Globus pallidus (tissue), 1 donor: ENCODE data around the gene SMIM27.
"Not testable (repeated sequence)": the region's sequence is repeated elsewhere in the genome, so short reads cannot be mapped to it uniquely, and the experiment has no call there.

Experiments used
- DNase-seq: peaks from one replicate; pipeline ENCODE4 v3.0.0-alpha.2; 2015; ENCODE audit warnings: low spot score

SMIM27 gene, protein sequence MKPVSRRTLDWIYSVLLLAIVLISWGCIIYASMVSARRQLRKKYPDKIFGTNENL

DNA sequence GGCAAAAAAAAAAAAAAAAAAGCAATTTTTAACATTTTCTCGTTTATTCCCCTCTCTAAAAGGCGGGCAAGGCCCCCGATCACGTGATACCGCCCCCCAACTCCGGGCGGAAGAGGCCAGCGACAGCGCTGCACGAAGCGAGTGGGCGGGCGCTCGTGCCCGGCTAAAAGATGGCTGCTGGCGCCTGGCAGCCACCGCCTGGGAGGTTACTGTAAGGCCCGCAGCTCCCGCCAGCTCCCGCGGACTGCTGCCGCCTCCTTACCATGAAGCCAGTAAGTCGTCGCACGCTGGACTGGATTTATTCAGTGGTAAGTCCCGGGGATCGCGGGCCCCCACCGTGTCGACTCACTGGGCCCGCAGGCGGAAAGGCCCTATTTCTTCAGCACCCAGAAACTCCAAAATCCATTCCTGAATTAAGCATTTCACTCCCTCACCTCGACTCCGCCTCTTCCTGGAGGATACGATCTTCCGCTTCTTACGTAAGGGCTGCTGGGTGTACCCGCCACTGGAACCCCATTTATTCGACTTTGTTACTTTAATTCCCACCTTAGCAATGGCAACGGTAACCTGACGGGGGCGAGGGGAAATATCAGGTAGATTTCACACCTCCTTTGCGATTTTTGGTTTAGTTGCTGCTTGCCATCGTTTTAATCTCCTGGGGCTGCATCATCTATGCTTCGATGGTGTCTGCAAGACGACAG is at the start of gene SMIM27, which contains the start of gene TOPORS:
TSS of gene SMIM27 (plus strand) at position 156 of the 701 bp plus-strand sequence. CDS start at position 264, 108 bp downstream.
TSS of gene TOPORS (minus strand) at position 415 of the 701 bp plus-strand sequence. CDS start at position 265, 150 bp downstream.
- peak; percentile 93 for DNase-seq

DNA sequence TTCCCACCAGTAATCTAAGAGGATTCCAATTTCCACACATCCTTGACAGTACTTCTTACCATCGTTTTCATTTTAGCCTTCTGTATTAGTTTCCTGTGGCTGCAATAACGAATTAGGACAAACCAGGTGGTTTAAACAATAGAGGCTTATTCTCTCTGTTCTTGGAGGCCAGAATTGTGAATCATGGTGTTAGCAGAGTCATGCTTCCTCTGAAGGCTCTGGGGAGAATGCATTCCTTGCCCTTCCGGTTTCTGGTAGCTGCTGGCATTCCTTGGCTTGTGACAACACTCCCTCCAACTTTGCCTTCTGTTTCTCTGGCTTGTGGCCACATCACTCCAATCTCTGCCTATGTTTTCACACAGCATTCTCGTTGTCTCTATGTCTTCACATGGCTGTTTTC is 49.7 kb upstream of the SMIM27 start:
- DNase-seq, result no peak

DNA sequence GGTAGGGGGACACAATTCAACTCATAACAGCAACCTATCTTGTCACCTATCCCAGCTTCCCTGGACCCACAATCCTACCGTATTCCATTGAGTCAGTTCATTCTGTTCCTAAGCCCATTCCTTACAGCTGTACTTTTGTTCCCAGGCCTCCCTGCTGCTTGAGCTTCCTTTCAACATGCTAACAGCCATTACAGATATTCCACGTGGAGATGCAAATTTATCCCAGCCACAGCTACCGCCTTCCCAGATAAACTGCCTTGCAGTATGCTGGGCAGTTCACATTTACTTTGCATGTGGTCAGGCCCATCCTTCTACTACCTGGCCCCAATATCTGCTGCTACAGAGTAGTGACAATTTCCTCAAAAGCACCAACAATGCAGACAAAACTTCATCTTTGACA is 49.1 kb upstream of the SMIM27 start:
- DNase-seq, result no peak

DNA sequence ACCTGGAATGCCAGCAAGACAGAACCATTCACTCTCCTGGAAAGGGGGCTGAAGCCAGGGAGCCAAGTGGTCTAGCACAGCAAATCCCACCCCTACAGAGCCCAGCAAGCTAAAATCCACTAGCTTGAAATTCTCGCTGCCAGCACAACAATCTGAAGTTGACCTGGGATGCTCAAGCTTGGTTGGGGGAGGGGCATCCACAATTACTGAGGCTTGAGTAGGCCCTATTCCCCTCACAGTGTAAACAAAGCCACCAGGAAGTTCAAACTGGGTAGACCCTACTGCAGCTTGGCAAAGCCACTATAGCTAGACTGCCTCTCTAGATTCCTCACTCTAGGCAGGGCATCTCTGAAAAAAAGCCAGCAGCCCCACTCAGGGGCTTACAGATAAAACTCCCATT is 43.4 kb upstream of the SMIM27 start:
- DNase-seq, result no peak

DNA sequence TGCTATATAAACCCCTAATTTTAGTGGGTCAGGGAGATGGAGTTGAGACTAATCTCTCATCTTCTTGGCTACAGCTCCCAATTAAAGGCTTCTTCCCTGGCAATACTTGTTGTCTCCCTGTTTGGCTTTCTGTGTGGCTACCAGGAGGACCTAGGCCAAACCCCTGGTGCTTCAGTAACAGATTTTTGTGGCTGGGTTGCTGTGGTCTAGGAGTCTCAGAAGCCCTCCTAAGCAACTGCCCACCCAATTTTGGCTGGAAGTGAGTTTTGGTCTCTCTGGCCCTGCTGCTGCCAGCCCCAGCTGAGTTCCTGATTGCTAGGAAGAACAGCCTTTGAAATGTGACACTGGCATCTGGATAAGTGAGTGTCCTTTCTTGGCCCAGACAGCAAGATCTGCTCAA is 35.9 kb upstream of the SMIM27 start:
- no peak for DNase-seq

DNA sequence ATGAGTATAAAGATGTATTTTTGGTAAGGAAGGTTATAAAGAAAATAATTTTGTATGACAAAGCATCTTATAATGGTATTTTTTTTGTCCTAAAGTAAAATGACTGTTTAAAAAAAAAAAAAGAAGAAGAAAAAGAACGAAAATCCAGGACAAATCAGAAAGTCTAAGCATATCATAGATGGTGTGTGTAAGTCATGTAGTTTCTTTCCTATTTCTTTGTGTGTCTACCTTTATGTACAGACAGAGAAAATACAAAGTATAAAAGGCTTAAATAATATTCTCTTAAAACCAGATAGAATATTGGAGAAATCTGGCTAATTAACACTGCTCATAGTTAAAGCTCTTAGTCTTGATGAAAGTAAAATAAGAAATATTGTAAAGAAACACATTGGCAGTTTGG is 33.9 kb upstream of the SMIM27 start:
- no peak for DNase-seq

DNA sequence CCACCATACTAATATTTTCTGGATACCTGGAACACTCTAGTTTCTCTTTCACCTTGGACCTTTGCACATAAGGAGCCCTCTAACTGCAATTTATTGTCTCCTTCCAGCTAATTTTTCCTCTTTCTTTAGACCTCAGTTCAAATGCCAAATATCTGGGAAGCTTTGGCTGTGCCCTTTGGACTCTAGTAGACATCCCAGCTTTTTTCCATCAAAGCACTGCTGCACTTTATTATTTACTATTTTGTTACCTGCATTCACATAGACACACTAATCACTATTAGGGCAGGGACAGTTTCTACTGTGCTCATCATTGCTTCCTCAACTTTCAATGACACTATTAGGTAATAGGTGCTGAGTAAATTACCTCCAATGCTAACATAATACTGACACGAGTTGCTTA is 28.2 kb upstream of the SMIM27 start:
- DNase-seq, result no peak

DNA sequence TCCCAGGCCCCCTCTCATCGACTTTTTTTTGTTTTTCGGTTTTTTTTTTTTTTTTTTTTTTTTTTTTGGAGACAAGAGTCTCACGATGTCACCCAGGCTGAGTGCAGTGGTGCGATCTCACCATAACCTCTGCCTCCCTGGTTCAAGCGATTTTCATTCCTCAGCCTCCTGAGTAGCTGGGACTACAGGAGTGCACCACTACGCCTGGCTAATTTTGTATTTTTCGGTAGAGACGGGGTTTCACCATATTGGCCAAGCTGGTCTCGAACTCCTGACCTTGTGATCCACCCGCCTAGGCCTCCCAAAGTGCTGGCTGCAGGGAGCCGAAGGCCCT is 27.6 kb upstream of the SMIM27 start:
- not testable (repeated sequence) for DNase-seq

DNA sequence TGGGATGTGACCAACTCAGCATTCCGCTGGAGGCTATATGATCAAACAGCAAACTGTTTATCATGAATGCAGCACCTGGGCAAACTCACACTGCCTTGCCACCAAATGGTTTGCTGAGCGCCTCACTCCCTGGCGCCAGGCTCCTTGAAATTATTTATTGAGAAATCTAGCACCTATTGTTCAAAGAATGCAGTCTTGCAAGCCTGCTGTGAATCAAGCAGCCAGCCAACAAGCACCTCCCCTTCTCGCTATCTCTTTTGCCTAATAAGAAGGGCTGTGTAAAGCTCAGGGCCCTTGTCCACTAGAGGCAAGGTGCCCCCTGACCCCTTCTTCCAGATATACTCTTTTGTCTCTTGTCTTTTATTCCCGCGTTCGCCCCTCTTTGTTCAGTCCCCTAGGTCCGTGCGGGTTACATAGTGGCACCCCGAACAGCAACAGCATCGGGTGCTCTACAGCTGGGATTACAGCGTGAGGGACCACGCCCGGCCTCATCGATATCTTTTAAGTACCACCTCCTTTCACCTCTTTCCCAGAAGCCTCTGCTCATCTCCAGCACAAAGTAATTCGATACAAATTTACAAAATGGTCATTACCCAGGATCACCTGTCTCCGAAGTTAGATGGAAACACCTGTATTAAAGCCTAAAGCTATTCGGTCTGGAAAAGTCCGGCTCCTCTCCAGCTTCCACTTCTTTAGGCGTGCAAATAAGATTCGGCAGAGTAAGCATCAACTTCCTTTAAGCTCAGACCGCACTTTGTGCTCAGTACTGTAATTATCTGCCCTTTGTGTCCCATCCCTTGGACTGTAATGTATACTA is 27.0 kb upstream of the SMIM27 start:
- DNase-seq, result peak; percentile 31

DNA sequence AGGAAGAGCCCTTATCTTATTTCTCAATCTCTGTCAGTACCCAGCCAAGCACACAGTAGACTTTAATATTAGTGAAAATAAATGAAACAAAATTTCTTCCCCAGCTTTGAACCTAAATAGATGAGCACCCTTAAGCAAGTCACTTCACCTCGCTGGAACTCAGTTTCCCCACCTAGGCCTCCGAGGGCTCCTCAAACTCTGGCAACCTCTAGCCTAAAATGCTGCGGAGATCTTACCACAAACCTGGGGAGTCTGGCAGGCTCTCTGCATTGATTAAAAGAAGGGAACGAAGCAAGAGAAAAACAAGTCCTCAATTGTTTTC is 26.5 kb upstream of the SMIM27 start:
- DNase-seq, result no peak

DNA sequence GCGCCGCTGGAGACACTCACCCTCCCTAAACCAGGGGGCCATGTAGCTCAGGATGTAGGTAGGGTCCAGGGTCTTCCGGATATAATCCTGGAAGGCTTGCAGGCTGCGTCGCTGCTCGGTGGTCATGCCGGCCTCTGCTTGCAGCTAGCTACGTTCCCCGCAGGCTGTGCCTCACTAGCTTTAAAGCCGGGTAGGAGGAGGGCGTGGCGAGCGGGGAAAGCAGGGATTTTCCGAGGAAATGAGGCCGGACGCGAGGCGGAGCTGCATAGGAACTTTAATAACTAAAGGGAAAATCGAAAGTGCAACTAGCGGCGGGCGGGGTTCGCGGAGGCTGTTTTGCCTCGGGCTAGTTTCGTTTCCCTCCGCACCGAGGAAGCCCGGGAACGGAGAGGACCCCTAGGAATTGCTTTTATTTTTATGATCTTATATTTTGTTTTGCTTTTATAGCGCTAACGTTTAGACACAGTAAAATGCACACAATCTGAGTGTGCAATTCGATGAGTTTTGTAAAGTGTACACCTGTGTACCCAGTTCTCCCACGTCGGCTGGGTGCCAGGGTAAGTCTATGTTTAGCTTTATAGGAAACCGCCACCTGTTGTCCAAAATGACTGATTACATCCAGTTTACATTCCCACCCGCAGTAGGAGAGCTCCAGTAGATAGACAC is 26.0 kb upstream of the SMIM27 start, which contains the start of gene RIGI:
TSS of gene RIGI (minus strand) at position 156 of the 666 bp plus-strand sequence. CDS start at position 126, 30 bp downstream.
- DNase-seq, result peak; percentile 85

DNA sequence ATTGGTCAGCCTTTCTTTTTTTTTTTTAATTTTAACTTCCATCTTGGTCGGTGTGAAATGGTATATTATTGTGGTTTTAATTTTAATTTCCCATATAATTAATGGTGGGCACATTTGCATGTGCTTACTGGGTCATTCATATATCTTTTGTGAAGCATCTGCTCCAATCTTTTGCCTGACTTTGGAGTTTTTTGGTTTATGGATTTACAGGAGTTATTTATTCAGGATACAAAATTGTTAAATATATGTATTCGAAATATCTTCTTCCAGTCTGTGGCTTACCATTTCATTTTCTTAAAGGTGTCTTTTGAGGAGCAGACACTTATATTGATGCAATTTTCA is 25.4 kb upstream of the SMIM27 start:
- DNase-seq, result no peak

DNA sequence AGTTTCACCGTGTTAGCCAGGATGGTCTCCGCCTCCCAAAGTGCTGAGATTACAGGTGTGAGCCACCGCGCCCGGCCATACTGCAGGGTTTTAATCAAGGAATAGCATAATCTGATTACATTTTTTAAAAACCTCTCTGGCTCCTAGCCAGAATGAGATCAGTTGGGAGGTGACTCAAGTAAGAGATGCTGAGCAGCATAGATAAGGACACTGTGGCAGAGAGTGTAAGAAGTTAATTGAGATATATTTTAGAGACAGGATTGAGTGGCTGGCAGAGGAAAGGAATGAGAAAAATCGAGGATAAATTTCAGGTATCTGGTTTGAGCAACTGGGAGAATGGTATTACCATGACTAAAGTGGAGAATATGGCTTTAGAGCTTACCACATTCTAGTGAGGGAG is 18.8 kb upstream of the SMIM27 start:
- DNase-seq, result no peak

DNA sequence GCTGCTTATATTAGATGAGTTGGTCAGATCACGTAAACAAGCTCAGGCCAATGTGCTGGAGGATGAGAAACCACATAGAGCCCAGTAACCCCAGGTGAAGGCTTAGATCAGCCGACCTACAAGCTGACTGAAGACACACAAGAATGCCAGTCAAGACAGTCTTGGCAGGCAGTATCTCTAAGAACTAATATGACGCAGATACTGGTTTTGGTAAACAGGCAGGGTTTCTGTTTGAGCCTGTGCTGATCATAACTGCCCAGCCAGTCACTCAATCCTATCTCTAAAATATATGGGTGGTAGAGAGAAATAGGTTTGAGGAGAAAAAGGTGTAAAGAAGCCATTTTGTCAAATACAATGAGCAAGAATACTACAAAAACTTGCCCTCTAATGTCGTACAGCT is 18.3 kb upstream of the SMIM27 start:
- no peak for DNase-seq

DNA sequence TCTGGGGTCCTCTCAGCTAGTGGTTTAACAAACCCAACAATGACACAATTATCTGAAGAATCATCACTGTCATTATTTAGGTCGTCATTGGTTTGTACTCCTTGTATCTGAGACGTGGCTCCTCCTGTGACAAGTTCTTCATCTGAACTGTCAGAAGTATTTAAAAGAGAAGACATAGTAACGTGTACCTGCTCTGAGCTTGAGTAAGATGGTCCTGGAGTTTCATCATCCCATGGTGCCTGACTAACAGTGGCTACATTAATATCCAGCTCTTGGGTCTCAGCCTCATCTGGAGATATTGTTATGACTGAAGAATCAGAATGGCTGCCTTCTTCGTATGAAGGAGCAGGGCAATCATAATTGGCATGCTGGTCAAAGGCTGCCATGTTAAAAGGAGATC is 9.1 kb upstream of the SMIM27 start:
- DNase-seq, result no peak

DNA sequence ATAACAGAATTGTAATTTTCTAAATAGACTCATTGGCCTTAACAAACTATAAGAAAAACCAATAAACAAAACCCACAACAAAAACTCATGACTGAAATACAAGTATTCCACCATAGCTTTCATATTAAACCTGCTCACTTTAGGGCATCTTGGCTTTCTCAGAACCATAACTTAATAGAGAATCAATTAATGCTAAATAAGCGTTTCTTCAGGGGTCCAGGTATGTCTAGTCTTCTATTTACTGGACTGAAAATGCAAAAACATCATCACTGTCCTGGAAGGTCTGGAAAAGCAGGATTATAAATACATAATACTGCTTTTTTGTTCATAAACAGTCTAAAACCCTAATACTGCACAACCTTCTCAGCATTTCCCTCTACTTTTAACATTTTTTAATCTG is 6.2 kb upstream of the SMIM27 start:
- no peak for DNase-seq

DNA sequence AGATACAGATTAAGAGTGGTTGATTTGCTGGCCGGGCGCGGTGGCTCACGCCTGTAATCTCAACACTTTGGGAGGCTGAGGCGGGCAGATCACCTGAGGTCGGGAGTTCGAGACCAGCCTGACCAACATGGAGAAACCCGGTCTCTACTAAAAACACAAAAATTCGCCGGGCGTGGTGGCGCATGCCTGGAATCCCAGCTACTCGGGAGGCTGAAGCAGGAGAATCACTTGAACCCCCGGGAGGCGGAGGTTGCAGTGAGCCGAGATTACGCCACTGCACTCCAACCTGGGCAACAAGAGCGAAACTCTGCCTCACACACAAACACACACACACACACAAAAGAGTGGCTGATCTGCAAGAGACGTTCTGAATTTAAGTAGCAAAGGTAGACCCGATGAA is 3.9 kb upstream of the SMIM27 start:
- not testable (repeated sequence) for DNase-seq

DNA sequence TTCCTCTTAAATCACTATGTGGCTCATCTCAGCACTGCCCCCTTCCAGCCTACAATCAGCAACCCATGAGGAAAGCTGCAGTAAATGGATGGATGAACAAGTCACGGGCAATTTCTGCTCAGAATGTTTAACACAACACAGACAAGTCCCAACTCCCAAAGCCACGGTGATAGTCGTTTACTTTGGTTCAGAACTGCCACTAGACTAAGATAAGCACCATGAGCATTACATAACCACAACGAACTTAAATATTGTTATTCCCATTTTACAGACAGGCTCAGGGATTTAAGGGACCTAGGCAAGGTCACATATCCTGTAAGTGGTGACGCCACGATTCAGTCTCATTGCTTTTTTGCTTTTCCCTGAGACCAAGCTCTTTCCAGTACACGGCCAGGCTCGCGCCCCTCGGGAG is 2.0 kb upstream of the SMIM27 start:
- DNase-seq, result peak; percentile 38

DNA sequence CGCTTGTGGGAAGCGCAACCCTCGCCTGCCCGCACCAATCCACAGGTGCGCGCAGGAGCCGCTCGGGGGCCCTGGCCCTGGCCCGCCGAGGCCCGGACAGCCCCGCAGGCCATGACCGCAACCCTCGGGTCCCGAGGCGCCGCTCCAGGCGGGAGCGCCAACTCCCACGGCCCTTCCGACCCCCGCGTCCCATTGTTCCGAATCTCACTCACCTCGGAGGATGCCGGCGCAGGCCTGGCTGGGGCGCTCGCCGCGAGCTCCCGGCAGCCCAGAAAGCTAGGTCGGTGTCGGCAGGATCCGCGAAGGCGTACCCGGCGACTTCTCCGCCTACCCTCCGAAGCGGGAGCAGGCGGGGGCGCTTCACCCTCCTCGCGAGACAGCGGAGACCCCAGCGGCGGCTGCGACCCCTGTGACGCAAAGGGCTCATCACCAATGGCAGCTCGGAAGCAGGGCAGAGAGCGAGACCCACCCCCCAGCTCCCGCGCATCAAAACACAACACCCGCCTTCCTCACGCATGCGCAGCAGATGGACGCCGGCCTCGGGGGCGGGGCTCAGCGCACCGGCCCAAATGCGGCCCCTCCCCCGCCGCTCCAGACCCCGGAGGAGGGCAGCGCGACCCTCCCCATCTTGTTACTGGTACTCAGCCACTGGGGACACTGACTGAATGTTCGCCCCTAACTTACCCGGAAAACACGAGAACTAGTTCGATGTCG is 1.4 kb upstream of the SMIM27 start:
- peak; percentile 93 for DNase-seq

DNA sequence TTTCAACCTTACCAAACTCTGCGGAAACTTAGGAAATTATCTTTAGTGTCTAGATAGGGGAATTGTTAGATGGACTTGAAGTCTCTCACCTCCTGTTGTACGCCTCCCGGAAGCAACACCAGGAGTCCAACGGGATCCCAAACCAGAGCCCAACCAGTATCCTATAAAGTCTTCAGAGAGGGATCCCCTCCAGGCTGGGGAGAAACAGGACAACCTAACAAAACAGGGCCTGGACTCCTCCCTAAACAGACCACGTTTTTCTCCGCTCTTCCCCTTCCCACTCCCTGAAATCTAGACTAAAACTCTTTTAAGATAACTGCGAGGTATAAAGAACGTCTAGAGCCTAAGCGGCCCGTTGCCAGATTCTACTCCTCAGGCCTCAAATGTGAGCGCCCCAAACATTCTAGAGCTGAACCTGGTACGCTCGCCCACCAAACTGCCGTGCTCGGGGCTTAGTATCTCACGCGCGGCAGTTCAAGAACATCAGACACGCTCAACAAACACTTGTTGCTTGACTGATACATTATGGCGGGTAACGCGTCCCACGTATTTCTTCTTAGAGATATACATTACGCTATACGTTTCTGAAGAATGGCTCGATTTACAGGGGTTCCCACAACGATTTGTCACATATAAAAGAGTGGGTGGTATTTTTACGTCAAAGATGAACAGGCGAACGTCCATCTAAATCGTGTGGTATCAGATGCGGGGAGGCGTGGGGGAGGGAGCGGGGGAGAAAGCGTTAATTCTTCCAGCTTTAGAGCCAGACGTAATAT is 663 bp upstream of the SMIM27 start:
- peak; percentile 65 for DNase-seq

DNA sequence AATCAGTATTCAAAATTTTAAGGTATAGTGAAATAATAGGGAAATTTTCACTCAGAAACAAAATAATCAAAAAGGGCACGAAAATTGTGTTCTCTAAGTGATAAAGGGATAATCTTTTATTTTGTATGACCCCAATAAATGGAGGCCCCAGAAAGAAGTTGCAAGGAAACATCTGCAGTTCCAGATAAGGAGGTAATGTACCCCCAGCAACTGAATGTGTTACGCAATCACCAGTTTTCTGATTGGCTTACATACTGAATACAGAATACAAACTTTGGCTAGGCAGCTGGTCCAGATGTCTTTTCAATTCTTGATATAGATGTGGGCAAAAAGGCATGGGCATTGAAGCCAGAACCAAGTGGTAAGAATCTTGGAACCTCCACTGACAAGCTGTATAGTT is 2.0 kb downstream of the SMIM27 start:
- DNase-seq, result no peak

DNA sequence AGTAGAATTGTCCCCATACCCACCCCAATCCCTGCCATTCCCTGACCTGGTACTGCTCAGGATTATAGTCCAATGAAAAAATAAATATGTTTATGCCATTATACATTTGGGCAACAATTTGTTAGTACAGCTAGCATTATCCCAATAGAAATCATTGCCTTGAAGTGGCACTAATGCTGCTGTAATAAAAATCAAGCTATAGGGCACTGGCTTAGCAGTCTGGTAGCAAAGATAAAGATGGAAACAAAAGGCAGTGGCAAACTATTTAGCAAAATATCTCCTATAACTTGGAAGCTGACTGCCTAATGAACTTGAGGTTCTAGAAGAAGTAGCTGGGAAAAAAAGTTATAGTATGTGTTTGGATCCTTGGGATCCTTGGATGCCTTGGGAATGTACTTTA is 2.5 kb downstream of the SMIM27 start:
- DNase-seq, result no peak
